Calu3 (cell line): Measurements from ENCODE around the gene NELL2. TPM values are rescaled to one million over a fixed set of nuclear protein-coding genes. Genes with fewer than 3 reads are reported as not detected.

Source experiments
- Bru-seq: library from RNA; stranded (reverse); fragments of 400-500 nt; gene quantifications from one replicate; lab custom pipeline; 2021; lab: Mats Ljungman, UMichigan
- BruChase-seq, 2 experiments: library from RNA; stranded (reverse); fragments of 400-500 nt; gene quantifications; one replicate each; lab custom pipeline; 2021; lab: Mats Ljungman, UMichigan
- BruUV-seq: library from RNA; stranded (reverse); fragments of 400-500 nt; replicated peaks from 2 replicates; lab custom pipeline; 2021; lab: Mats Ljungman, UMichigan
- CTCF ChIA-PET: fragments of 300-600 bp; sonication (Branson Sonifier 250); formaldehyde crosslinking; loops from one replicate; lab custom pipeline; 2022; ENCODE audit warnings: antibody characterized with exemption; lab: Charles Lee
- DNase-seq: peaks from one replicate; pipeline ENCODE4 v3.0.0; 2022
- H3K27ac Mint-ChIP-seq: one replicate; pipeline ENCODE4 v1.8.0; 2022; ENCODE audit warnings: mixed read lengths; ENCODE audit not compliant: unreplicated experiment
- H3K27me3 Mint-ChIP-seq: one replicate; pipeline ENCODE4 v1.8.0; 2022; ENCODE audit warnings: mixed read lengths; ENCODE audit not compliant: unreplicated experiment
- H3K36me3 Mint-ChIP-seq: one replicate; pipeline ENCODE4 v1.8.0; 2022; ENCODE audit warnings: mild to moderate bottlenecking, moderate library complexity, mixed read lengths; ENCODE audit not compliant: insufficient read depth, unreplicated experiment
- H3K4me1 Mint-ChIP-seq: one replicate; pipeline ENCODE4 v1.8.0; 2022; ENCODE audit warnings: mild to moderate bottlenecking, low read depth, mixed read lengths; ENCODE audit not compliant: unreplicated experiment
- H3K4me3 Mint-ChIP-seq: one replicate; pipeline ENCODE4 v1.8.0; 2022; ENCODE audit warnings: mild to moderate bottlenecking, low read depth, moderate library complexity, mixed read lengths; ENCODE audit not compliant: unreplicated experiment
- H3K9me3 Mint-ChIP-seq: one replicate; pipeline ENCODE4 v1.8.0; 2022; ENCODE audit warnings: low read depth, mixed read lengths; ENCODE audit not compliant: unreplicated experiment
- CTCF ChIP-seq: fragments of 200-600 bp; IDR thresholded peaks from one replicate; pipeline ENCODE4 v1.8.0; 2022; ENCODE audit warnings: antibody characterized with exemption; ENCODE audit not compliant: unreplicated experiment
- intact Hi-C: fragments of 100-400 bp; cut with micrococcal nuclease; formaldehyde crosslinking; loops from one replicate; pipeline ENCODE4 v1.10.0; 2022; ENCODE audit not compliant: unreplicated experiment
- long read RNA-seq: library from polyadenylated mRNA; stranded (forward); transcript quantifications from one replicate; pipeline ENCODE4 v2.0.0, GENCODE V29; 2022
- total RNA-seq: library from RNA; stranded (reverse); gene quantifications from 2 replicates; pipeline ENCODE4 v1.2.3, GENCODE V29; 2022

The NELL2 gene
- total RNA-seq (0.42 TPM in 1 of 2 replicates, not detected in the other), Bru-seq, nascent RNA (percentile 11 among the genes with signal in this experiment), BruChase-seq, experiment 1, labeled RNA remaining after a 6-hour chase (percentile 4 among the genes with signal in this experiment), BruChase-seq, experiment 2, labeled RNA remaining after a 2-hour chase (percentile 3 among the genes with signal in this experiment)
- long read RNA-seq: 0 reads

GRCh38 chr12:44875954-44876543 is at the start of gene NELL2:
TSS of gene NELL2 (minus strand) at chr12:44876315. CDS start at chr12:44875869, 446 bp downstream.
- Mint-ChIP-seq H3K36me3 (peaks cover 4% of the 10 kb centered on the region), H3K4me3 (peak within 1 kb of the TSS; percentile 90), H3K9me3 (no peaks in the 10 kb centered on the region), H3K27ac (no peak within 1 kb of the TSS), H3K4me1 (peaks cover 24% of the 10 kb centered on the region), H3K27me3 (peaks cover 49% of the 10 kb centered on the region)
- intact Hi-C loops: loop anchor here (5.0 kb wide), 1 partner anchor 104 kb away; no protein-coding TSS in a partner anchor
- no TSS peak for BruUV-seq
- DNase-seq: peak; percentile 24
- no peak for TF ChIP-seq CTCF
- CTCF ChIA-PET: interaction anchor here (0.6 kb wide), 1 partner anchor 103 kb away, joined by 4 read pairs; no protein-coding TSS in a partner anchor

- H3K4me3 Mint-ChIP-seq: no peak overlapping the region
- no peaks in the 10 kb centered on the region for H3K9me3 Mint-ChIP-seq
- peaks cover 15% of the 10 kb centered on the region for H3K27me3 Mint-ChIP-seq
- H3K27ac Mint-ChIP-seq: no peak overlapping the region
- H3K4me1 Mint-ChIP-seq: no peaks in the 10 kb centered on the region
- DNase-seq: no peak
- intact Hi-C loops: loop anchor here (10.0 kb wide), 1 partner anchor 607 kb away; no protein-coding TSS in a partner anchor
- TF ChIP-seq CTCF: no peak
- no TSS peak for BruUV-seq
- no peaks in the 10 kb centered on the region for H3K36me3 Mint-ChIP-seq
- CTCF ChIA-PET: no interaction called here
These were observed 45.6 kb upstream of the NELL2 start for GRCh38 chr12:44921736-44922135.

- BruUV-seq: no TSS peak
- H3K4me1 Mint-ChIP-seq: no peaks in the 10 kb centered on the region
- H3K9me3 Mint-ChIP-seq: no peaks in the 10 kb centered on the region
- no peak overlapping the region for H3K27ac Mint-ChIP-seq
- CTCF ChIA-PET: no interaction called here
- H3K4me3 Mint-ChIP-seq: no peak overlapping the region
- peaks cover 13% of the 10 kb centered on the region for H3K27me3 Mint-ChIP-seq
- DNase-seq: no peak
- TF ChIP-seq CTCF: no peak
- no peaks in the 10 kb centered on the region for H3K36me3 Mint-ChIP-seq
- intact Hi-C loops: no loop called here
These were observed 41.0 kb upstream of the NELL2 start for GRCh38 chr12:44917141-44917540.

GRCh38 chr12:44915958-44916357 is 39.8 kb upstream of the NELL2 start:
- intact Hi-C loops: no loop called here
- CTCF ChIA-PET: no interaction called here
- TF ChIP-seq CTCF: no peak
- DNase-seq: no peak
- Mint-ChIP-seq H3K4me1 (no peaks in the 10 kb centered on the region), H3K9me3 (no peaks in the 10 kb centered on the region), H3K36me3 (no peaks in the 10 kb centered on the region), H3K27ac (no peak overlapping the region), H3K27me3 (peaks cover 13% of the 10 kb centered on the region), H3K4me3 (no peak overlapping the region)
- BruUV-seq: no TSS peak
